ENCODE measurements around the gene HECW1. TPM values are rescaled to one million over a fixed set of nuclear protein-coding genes. Genes with fewer than 3 reads are reported as not detected.

The HECW1 gene
- total and polyA plus RNA-seq, 2 donors: 0.16 to 1.2 TPM

Small RNA genes within 50 kb of the gene (small RNA-seq; reads per million reads assigned to genes)
- gene MIR3943: not detected
- gene RF00019: not detected
- not detected for gene RNU6-575P
- not detected for gene RNU7-35P

Other genes with a start within 250 kb of the HECW1 start
- gene C7orf25, start 200.6 kb upstream of the HECW1 start, total RNA-seq: 4.0 TPM
- gene C7orf25, start 200.6 kb upstream of the HECW1 start, polyA plus RNA-seq: 6.8 TPM
- 64.4 TPM for gene PSMA2, start 180.5 kb upstream of the HECW1 start, total RNA-seq
- gene PSMA2, start 180.5 kb upstream of the HECW1 start, polyA plus RNA-seq: 90.6 TPM
- gene MRPL32, start 180.3 kb upstream of the HECW1 start, total RNA-seq: 56.1 TPM
- 48.4 TPM for gene MRPL32, start 180.3 kb upstream of the HECW1 start, polyA plus RNA-seq

Measured in urinary bladder (tissue), 2 donors.